HG03342 (cell line): ENCODE results near the gene NHLRC3.
"Not testable (repeated sequence)": the region's sequence is repeated elsewhere in the genome, so short reads cannot be mapped to it uniquely, and the experiment has no call there.

Source experiments
- ATAC-seq: cut with Tn5 transposase; IDR thresholded peaks from one replicate; pipeline ENCODE4 v1.9.1; 2021; ENCODE audit warnings: mild to moderate bottlenecking, moderate library complexity; ENCODE audit not compliant: unreplicated experiment

NHLRC3 gene, protein sequence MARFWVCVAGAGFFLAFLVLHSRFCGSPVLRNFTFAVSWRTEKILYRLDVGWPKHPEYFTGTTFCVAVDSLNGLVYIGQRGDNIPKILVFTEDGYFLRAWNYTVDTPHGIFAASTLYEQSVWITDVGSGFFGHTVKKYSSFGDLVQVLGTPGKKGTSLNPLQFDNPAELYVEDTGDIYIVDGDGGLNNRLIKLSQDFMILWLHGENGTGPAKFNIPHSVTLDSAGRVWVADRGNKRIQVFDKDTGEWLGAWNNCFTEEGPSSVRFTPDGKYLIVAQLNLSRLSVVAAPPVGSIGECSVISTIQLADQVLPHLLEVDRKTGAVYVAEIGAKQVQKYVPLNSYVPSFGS

DNA sequence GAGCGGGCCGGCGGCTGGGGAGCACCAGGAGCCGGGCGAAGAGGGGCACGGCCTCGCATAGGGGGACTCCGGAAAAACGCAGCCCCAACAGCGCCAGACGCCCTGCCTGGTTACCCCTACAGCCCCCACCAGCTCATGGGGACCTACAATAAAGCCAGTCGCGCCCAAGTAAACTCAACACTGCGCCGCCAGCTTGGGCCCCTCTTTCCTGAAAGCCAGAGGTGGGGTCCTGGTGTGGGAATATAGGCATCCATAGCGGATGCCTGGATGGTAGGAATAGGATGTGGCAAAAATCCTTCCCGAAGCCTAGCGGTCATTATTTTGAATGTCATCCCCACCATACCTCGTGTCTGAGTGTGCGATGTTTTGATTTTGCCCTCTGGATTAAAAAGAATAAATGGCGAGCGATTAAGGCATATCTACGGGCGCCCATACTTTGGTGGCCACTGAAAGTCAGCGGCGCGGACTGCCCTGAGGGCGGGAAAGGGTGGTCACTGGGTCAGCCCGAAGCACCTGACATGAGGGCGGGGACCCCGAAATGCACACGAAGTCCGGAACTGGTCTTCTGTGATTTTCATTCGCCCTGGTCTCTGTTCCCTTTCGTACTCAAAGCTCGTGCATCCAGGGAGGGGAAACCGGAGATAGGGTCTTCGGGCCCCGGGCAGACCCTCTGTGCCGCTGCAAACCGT lies at the start of gene NHLRC3, which contains the start of gene PROSER1:
Gene NHLRC3 (plus strand): TSS at position 577 of the 689 bp plus-strand sequence. CDS start 184 bp downstream, outside the sequence.
Gene PROSER1 (minus strand): TSS at position 210 of the 689 bp plus-strand sequence. CDS start 847 bp downstream, outside the sequence.
- peak; percentile 61 for ATAC-seq

DNA sequence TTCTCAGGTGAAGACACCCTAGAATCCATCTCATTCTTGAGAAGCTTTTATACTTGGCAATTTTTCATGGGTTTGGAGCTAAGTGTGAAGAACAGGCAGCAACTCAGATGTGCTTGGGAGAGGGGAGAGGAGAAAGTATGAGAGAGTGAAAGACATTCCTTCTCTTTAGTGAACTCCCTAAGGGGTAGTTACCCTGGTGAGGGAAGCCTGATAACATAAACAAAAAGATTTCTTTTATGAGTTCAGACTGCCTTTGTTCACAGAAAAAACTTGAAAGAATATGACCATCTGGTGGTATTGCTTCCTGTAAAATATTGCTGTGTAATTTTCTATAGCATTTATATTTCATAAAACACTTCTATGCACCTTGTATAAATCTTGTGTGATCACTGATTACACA lies 47.6 kb upstream of the NHLRC3 start, which contains the start of gene STOML3:
Gene STOML3 (minus strand): TSS at position 139 of the 400 bp plus-strand sequence. CDS start 110 bp downstream, at position 29.
- ATAC-seq = no peak

DNA sequence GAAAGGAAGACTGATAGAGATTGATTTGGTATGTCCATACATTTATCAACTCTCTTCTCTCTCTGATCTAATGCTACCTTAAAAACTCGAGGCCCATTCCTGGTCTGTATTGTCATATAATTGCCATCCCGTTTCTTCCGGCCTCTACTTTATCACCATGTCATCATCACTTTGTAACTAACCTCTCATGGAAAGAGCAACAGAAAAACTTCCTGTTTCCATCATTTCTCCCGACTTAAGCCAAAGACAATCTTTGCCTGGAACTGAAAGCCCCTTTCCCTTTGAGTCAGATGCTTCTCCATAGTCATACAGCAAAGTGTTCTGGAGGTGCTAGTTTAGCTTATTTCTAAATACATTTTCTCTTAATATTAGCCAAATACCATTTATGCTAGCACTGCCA lies 44.9 kb upstream of the NHLRC3 start:
- no peak for ATAC-seq

DNA sequence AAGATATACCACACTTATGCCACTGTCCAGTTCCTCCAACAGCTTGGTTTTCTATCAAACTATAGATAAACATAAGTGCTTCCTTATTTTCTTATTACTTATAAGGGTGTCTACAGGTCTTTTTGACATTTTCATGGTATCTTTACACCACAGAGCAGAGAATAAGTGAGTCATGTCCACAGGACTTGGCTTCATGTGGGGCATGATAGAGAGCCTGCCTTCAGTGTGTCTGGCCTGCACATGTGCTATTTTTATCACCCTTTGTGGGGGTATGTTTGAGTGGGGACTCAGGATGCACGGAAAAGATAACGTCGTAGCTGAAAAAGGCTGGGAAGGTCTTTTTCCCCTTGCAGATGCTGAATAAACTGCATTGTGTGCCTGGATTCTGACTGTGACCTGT lies 39.5 kb upstream of the NHLRC3 start:
- ATAC-seq = no peak

DNA sequence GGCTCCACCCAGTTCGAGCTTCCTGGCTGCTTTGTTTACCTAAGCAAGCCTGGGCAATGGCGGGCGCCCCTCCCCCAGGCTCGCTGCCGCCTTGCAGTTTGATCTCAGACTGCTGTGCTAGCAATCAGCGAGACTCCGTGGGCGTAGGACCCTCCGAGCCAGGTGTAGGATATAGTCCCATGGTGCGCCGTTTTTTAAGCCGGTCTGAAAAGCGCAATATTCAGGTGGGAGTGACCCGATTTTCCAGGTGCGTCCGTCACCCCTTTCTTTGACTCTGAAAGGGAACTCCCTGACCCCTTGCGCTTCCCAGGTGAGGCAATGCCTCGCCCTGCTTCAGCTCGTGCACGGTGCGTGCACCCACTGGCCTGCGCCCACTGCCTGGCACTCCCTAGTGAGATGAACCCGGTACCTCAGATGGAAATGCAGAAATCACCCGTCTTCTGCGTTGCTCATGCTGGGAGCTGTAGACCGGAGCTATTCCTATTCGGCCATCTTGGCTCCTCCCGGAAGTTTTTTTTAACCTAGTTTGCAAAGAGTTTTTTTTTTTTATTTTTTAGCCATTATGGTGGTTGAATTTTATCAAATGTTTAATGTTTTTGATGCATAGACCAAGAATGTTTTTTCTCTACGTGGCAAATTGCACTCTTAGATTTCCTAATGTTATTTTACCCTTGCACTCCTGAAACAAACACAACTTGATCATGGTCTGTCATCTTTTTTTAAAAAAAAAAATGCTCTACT lies 31.7 kb upstream of the NHLRC3 start:
- ATAC-seq = not testable (repeated sequence)

DNA sequence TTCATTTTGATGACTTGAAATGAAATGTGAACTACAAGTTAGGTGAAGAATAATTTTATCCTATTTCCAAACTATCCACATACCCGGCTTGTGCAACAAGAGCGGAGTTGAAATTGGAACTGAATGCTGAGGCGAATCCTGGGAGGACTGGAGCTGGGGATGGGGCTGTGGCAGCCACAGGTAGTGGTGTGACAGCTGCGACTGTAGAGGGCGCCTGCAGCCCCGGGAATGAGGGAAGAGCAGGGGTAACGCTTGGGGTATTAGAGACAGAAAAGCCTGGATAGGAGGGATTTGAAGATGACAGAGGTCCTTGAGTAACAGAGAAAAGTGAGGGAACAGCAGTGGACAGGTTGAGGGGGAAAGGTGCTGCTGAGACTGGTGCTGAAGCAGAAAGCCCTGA lies 25.6 kb upstream of the NHLRC3 start:
- ATAC-seq = no peak

DNA sequence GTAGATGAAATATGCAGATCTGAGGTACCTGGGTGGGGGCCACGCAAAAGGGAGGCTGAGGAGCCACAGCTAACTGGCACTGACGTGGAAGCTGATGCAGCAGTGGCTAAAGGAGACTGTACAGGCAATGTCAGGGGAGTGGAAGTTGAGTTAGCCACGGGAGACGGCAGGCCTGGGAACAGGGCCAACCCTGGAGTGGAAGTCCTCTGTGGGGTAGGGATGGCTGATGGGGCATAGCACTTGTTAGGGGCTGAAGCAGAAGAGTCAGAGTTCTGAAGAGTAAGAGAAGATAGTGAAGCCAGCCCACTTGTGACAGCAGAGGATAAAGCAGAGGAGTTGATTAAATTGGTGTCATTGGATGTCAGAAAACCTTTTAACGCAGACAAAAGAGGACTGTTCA lies 24.8 kb upstream of the NHLRC3 start:
- ATAC-seq = no peak

DNA sequence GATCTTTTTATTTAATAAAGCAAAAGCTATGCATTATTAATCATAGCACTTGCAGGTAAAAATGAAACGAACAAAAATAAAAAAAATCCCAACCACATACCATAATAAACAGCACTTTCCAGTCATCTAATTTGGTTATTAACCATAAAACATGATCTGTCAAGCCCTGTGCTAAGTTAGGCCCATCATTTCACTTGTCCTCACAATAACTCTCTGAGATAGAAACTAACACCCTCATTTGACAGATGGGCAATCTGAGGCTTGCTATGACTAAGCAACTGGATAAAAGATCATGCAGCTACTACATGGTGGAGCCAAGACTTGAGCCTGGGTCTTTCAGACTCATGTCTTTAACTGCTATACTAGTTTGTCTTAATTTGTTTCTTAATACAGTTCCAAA lies 22.2 kb upstream of the NHLRC3 start:
- ATAC-seq = peak; percentile 79

DNA sequence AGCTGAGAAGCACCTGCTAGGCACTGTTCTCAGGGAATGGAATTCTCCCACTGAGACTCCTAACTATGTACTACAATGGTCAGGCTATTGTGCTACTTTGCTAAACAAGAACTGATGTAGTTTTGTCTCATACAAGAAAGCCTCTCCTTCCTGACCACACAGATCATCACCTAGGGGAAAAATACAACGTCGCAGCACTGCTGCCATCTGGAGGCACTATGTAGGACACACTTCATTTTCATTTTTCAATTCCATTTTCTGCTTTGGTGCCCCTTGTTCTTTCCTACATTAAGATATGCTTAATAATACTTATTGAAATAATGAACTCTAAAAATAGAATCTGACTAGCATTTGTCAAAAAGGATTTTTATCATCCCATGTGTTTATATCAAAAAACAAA lies 21.5 kb upstream of the NHLRC3 start:
- ATAC-seq = peak; percentile 75

DNA sequence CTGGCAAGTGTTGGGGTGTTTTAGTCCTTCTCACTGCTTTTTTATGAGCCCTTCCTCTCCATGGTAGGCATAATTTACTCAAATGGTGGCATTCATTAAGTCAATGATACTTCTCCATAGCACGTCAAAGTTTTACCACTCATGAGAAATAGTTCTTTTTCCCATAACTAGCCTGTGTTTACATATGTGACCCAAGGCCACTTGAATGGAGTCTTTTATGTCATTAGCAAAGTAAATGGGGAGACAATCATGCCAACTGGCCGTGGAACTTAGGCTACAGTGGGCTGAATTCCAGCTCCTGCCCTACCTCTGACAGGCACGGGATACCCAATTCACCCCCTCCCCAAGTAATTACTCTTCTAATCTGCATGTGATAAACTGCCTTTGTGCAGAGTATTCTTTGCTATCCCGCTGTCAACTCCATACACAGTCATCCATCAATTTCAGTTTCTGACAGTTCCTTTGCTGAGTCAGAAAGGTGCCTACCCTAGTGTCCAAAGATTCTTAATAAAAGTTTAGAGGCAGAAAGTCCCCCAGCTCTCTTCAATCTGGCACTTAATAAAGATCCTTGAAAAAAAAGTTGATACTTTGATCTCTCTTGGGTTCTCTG lies 17.3 kb upstream of the NHLRC3 start:
- ATAC-seq = no peak

DNA sequence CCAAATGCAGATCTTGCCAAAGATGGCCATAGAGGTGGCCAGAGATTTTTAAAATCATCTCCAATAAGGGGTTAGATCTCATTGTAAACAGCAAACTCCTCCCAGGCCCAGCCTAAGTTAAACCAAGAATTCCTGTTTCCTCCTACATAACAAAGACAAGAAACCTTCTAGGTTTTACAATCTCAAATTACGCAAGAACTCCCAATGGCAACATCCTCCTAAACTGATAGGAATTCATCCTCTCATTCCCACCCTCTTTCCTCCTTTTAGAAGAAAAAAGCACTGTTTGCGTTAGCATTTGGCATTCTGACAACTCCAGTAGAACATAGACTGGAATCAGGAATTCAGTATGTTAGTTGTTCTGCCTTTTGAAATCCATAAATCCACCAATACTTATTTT lies 14.9 kb upstream of the NHLRC3 start:
- no peak for ATAC-seq

DNA sequence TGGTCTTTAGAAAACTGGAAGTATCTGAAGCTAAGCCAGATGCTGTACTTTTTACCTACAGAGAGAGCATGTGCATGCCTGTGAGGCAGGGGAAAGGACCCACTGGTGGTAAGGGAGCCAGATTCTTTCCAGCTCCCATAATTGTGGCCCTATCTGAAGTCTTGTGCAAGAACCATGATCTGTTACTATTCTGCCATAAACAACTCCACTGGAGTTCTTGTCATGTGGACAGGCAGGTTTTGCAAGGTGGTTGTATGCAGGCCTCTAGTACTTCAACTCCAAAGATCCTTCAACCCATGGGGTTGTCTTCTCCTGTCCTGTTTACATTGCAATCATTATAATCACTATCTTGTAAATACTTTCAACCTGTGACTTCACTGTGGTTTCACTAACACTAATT lies 14.5 kb upstream of the NHLRC3 start:
- no peak for ATAC-seq

DNA sequence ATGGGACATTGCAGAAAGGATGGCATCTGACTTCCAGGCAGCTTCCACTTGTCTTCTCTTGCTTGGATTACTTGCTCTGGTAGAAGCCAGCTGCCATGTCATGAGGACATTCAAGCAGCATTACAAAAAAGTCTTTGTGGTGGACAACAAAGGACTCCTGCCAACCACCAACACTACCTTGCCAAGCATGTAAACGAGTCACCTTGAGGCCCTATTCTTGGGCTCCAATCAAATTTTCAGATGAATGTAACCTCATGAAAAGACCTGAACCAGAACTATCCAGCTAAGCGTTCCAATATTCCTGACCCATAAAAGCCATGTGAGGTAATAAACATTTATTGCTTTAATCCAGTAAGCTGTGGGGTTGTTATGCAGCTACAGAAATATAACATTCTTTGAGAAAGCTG lies 12.8 kb upstream of the NHLRC3 start:
- no peak for ATAC-seq

DNA sequence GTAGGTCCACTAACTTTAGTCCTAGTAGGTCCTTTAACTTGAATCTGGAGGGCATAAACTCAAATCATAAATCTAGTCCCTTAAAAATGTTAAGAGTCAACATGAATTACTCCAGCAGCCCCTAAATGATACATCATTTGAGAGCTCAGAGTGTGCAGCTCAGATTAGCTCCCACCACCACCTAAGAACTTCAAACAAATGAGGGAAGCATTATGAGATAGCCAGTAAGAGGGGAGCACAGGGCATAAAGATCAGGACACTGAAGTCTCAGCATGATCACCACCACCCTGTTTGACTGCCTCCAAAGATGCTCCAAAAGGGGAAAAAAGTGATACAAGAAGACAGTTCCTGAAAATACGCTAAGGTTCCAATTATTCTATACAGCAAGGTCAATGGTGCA lies 6.1 kb upstream of the NHLRC3 start:
- ATAC-seq = no peak

DNA sequence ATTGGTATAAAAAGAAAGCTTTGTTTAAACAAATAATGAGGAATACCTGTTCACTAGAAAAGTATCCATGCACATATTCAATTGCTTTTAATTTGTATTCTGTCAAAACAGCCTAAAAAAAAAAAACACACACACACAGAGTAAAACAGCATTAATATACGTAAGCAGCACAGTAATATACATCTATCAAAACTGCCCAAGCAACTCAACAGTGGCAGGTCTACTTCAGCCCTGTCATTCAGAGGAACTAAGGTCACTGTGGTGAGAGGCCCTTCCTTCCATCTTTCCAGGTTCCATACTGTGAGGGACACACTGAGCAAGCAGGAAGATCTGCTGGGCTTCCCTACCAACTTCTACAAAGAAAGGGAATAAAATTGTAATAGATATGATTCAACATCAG lies 4.2 kb upstream of the NHLRC3 start:
- no peak for ATAC-seq

DNA sequence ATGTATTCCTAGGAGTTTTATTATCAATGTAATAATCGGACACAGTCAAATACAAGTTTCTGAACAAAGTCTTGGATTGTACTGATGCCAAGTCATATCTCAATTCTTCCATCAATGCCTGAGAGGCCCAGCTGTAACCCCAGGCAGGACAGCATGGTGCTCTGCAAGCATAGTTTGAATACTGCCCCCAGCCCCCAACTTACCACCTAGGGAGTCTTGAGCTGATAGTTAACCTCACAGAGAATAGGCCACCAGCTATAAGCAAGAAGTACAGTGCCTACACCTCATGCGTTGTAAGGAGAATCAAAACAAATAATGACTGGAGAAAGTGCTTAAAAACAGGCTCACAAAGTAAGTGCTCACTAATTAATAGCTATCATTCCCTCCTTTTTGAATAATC lies 3.1 kb upstream of the NHLRC3 start:
- ATAC-seq = no peak

DNA sequence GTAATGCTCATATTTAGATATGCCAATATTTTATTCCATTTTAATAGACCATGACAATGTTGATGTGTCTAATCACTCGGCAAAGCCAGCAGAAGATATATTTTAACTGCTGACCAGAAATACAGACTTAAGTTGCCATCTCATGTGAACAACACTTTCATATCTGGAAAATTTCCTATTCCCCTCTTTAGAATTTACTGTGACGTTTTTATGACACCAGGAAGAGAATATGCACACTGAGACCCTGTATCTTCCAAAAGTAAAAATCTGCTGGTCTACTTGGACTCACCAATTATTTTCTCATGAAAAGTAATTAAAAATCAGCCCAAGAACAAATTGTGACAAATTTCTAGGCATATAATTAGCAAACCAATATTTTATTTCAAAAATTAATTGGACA lies 2.5 kb upstream of the NHLRC3 start:
- ATAC-seq = no peak

DNA sequence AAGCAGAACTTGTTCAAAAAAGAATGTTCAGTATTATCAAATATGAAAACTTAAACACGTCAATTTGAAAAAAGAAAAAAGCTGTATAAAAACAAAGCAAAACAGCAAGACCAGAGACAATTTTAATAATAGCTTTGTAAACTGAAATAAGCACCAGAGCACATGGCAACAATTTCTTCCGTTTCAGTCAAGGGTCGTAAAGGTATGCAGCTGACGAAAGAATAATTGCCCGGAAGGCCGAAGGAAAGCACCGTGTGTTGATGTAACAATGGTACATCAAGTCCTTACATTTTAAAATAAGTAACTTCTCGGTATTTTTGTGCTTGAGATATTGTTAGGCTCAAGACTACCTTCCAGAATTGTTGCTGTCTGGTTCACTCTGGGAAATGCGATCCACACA lies 2.0 kb upstream of the NHLRC3 start:
- ATAC-seq = peak; percentile 17

DNA sequence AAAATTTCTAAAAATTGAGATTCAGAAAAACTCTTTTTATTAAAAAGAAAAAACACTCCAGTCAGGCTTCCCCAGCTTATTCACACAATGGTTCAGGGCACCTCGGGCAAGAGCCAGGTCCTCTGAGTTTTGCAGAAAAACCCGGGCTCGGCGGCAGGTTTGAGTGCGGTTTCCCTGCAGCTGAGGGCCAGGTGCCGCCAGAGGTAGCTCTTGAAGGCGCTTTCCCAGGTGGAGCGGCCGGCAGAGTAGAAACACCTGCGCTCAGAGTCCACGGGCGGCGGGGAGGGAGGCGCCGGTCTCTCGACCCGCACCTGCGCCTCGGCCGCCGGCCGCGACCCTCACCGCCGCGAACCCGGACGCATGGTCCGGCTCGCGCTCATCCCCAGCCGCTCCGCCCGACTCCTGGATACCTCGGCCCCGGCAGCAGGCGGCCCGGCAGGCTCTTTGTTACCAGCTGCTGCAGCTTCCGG lies 811 bp upstream of the NHLRC3 start:
- peak; percentile 67 for ATAC-seq

DNA sequence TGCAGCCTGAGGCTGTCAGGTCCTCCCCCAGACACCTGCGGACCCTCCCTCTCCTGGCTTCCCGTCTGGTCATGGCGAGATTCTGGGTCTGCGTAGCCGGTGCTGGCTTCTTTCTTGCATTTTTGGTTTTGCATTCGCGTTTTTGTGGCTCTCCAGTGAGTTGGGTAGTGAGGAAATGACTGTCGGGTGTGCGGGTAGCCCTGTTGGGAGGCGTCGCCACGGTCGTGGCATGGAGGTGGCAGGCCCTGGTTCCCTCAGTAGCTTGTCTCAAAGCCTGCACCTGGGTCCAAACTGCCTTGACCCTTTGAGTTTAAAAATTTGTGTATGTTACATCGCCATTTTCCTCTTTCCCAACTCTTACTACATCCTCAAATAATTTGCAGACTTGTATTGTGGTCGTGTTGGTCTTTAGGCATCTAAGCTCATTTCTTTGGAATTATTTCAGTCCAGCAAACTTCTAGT lies 344 bp downstream of the NHLRC3 start:
- ATAC-seq = peak; percentile 36

DNA sequence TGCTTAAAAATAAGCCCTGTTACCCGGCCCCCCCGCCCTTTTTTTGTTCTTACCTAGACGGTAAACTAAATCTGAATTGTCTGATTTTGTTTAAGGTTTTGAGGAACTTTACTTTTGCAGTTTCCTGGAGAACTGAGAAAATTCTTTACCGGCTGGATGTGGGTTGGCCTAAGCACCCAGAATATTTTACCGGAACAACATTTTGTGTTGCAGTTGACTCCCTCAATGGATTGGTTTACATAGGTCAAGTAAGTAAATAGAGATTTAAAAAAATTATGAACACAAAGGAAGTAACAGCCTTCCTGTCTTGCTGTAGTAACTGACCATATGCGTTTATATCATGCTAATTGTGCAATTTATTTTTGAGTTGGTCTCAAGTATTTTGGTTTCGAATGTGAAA lies 785 bp downstream of the NHLRC3 start:
- no peak for ATAC-seq
